ENCODE results near the gene GADL1. TPM values are rescaled to one million over a fixed set of nuclear protein-coding genes. Genes with fewer than 3 reads are reported as not detected.

The GADL1 gene
- total RNA-seq, 1 donor from 2014 or later: not detected

DNA sequence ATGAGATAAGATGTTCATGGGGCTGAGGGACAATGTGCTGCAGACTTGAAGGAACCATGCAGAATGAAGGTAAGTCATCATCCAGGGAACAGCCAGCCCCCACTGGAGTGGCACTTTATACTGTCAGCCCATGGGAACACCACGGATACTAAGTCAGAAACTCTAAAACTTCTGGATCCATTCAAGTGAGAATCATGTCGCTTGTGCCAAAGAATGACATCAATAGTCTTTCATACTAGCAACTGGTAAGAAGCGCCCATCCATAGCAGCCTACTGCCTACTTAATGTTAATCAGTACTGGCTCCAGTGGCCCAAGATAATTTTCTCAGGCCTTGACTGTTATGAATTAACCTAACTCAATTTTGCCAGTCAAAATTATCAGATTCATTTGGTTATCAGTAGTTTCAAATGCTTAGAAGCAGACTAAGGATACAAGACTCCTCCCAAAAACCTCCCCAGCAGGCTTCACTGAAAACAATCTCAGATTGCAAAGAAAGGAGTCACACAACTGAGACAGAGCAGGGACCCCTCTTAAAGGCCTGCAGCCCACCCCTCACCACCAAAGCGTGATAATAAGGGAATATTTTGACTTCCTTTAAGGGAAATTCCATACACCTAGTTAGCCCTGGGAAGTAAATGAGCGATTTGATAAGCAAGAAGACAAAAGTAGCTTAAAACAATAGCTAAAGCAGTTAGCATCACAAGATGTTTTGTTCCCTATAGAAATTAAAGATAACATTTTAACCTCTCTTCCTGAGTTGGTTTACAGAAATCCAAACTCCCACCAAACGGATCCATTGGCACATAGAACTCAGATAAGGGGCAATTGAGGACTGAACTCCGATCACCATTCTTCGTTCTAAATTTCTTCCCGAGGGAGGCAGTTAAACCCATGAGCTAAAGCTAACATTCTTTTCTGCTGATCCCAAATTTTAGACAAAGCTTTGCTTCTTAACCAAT lies 189.2 kb downstream of the GADL1 start:
- peak in 1 of 2 donors; percentile 38 for ATAC-seq
- Histone ChIP-seq H3K4me3 (no peak overlapping the region), H3K36me3 (no peaks in the 10 kb centered on the region), H3K4me1 (peaks cover 5% of the 10 kb centered on the region), H3K27me3 (ENCODE audit: low read depth) (no peaks in the 10 kb centered on the region), H3K27ac (no peak overlapping the region), H3K9me3 (peaks cover 5% of the 10 kb centered on the region)
- TF ChIP-seq, protein P1, sequence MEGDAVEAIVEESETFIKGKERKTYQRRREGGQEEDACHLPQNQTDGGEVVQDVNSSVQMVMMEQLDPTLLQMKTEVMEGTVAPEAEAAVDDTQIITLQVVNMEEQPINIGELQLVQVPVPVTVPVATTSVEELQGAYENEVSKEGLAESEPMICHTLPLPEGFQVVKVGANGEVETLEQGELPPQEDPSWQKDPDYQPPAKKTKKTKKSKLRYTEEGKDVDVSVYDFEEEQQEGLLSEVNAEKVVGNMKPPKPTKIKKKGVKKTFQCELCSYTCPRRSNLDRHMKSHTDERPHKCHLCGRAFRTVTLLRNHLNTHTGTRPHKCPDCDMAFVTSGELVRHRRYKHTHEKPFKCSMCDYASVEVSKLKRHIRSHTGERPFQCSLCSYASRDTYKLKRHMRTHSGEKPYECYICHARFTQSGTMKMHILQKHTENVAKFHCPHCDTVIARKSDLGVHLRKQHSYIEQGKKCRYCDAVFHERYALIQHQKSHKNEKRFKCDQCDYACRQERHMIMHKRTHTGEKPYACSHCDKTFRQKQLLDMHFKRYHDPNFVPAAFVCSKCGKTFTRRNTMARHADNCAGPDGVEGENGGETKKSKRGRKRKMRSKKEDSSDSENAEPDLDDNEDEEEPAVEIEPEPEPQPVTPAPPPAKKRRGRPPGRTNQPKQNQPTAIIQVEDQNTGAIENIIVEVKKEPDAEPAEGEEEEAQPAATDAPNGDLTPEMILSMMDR (IDR thresholded peaks at IDR 0.05): no peak
- DNase-seq: no peak
- intact Hi-C loops (cut with DNase I): no loop called here

DNA sequence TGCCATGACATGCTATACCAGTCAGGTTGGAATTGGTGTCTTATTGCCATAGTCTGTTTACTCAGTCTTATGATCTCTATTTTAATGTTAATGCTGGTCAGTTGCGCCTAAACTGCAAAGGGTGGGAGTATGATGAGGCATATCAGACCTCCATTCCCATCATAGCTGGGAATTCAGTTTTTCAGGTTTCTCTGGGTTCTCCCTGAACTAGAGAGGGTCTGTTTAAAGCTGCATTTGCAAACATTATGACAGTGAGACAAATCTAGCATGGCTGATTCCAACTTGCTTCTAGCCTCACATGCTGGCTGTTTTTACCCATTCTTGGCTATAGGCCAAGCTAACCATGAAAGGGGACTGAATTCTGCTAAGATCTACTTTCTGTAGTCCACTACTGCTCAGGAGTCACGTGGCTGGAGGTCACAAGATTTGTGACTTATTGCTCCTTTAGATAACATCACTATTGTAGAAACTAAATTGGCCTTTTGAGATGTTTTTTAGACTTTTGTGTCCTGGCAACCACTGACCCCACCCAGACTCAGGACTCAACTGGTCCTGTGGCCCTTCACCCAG lies 191.5 kb downstream of the GADL1 start:
- intact Hi-C loops (cut with DNase I): no loop called here
- Histone ChIP-seq H3K9me3 (peaks cover 5% of the 10 kb centered on the region), H3K27me3 (ENCODE audit: low read depth) (no peaks in the 10 kb centered on the region), H3K36me3 (no peaks in the 10 kb centered on the region), H3K4me1 (peaks cover 5% of the 10 kb centered on the region), H3K4me3 (no peak overlapping the region), H3K27ac (no peak overlapping the region)
- DNase-seq (no peak), ATAC-seq (no peak)
- TF ChIP-seq, protein P1 (IDR thresholded peaks at IDR 0.05): no peak

DNA sequence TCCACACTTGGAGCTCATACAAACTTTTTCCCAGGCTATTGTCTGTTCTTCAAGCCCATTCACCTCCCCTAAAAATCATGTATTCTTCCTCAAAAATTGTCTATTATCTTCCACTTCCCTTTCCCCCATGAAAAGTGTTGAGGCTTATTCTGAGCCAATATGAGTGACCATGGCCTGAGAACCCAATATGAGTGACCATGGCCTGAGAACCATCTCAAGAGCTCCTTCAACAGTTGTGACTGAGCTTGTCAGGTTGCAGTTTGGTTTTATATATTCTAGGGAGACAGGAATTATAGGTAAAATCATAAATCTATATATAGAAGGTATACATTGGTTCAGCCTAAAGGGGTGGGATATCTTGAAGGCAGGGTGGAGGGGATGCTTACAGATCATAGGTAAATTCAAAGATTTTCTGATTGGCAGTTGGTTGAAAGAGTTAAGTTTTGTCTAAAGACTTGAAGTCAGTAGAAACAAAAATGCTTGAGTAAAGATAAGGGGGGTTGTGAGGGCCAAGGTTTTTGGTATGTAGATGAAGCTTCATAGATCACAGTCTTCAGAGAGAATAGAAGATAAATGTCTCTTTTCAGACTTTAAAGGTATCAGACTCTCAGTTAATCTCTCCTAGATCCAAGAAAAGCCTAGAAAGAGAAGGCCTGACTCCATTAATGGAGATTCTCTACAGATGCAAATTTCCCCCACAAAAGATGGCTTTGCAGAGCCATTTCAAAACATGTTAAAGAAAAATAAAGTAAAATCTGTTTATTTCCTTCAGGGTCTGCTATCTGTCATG lies 192.2 kb downstream of the GADL1 start:
- H3K9me3 ChIP-seq: peaks cover 5% of the 10 kb centered on the region
- intact Hi-C loops (cut with DNase I): no loop called here
- ATAC-seq (no peak), DNase-seq (no peak)
- H3K27me3 ChIP-seq (ENCODE audit: low read depth): no peaks in the 10 kb centered on the region
- H3K36me3 ChIP-seq: no peaks in the 10 kb centered on the region
- TF ChIP-seq, protein P1 (IDR thresholded peaks at IDR 0.05): no peak
- H3K4me3 ChIP-seq: no peak overlapping the region
- peaks cover 5% of the 10 kb centered on the region for H3K4me1 ChIP-seq
- H3K27ac ChIP-seq: no peak overlapping the region

- intact Hi-C loops (cut with DNase I): no loop called here
- Histone ChIP-seq H3K9me3 (peaks cover 5% of the 10 kb centered on the region), H3K27ac (no peak overlapping the region), H3K36me3 (peaks cover 12% of the 10 kb centered on the region), H3K4me1 (peaks cover 12% of the 10 kb centered on the region), H3K27me3 (ENCODE audit: low read depth) (no peaks in the 10 kb centered on the region), H3K4me3 (no peak overlapping the region)
- no peak for ATAC-seq
- DNase-seq: no peak
- TF ChIP-seq, protein P1 (IDR thresholded peaks at IDR 0.05): no peak
Measured at GRCh38 chr3:30700702-30701321, 193.6 kb downstream of the GADL1 start.

DNA sequence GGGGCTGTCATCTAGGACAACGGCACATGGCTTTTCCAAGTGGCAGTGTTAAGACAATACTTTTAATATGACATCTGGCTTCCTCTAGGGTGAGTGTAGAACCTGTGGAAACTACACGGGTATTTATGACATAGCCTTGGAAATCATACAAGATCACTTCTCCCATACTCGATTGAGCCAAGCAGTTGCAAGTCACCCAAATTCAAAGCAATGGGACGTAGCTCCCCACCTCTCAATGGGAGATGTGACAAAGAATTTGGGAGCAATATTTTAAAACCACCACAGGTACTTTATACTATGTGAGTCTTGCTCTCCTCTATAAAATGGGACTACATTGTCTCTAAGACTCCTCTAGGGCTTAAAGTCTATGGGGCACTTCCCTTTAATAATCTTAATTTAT lies 194.5 kb downstream of the GADL1 start:
- Histone ChIP-seq H3K4me1 (peaks cover 7% of the 10 kb centered on the region), H3K9me3 (peaks cover 5% of the 10 kb centered on the region), H3K27ac (no peak overlapping the region), H3K36me3 (peaks cover 21% of the 10 kb centered on the region), H3K27me3 (ENCODE audit: low read depth) (no peaks in the 10 kb centered on the region), H3K4me3 (no peak overlapping the region)
- ATAC-seq (no peak), DNase-seq (no peak)
- TF ChIP-seq, protein P1 (IDR thresholded peaks at IDR 0.05): no peak
- intact Hi-C loops (cut with DNase I): no loop called here
